Thyroid gland (tissue), 4 donors: ENCODE results near the gene CD8A.

Experiments
- POLR2A ChIP-seq, 2 donors: fragments of 450-650 bp; IDR thresholded peaks; one replicate each; pipeline ENCODE4 v1.6.1; 2017; ENCODE audit warnings: antibody characterized with exemption in 2 of 2, mild to moderate bottlenecking in 2 of 2, moderate library complexity in 1 of 2
- TF ChIP-seq, protein P1 (sequence below), 6 experiments: fragments of 200-600 bp in 3 of 6; fragments of 450-650 bp in 3 of 6; sonication (generic) in 3 of 6; IDR thresholded peaks; one replicate each; pipeline ENCODE4 v1.5.1; 2016 to 2019; ENCODE audit warnings: antibody characterized with exemption in 6 of 6, mild to moderate bottlenecking in 2 of 6, inconsistent platforms in 1 of 6, moderate library complexity in 1 of 6

DNA sequence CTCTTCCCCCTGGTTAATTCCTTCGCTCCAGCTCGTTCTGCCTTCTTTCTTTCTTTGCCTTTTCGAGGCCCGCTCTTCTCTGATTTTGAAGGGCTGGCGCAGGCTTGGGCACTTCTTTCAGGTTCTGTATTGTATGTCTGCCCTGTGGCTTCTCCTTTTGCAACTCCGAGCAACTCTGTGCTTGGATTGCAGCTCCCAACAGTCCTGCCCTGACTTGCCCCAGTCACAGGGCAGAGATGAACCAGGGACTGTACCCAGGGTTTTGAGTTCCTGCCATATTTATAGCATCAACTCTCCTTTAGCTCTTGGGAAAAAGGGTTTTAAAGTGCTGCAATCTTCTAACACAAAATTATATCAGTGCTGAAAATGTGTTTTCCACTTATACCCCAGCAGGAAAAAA is 31.1 kb upstream of the CD8A start:
- TF ChIP-seq, protein P1, sequence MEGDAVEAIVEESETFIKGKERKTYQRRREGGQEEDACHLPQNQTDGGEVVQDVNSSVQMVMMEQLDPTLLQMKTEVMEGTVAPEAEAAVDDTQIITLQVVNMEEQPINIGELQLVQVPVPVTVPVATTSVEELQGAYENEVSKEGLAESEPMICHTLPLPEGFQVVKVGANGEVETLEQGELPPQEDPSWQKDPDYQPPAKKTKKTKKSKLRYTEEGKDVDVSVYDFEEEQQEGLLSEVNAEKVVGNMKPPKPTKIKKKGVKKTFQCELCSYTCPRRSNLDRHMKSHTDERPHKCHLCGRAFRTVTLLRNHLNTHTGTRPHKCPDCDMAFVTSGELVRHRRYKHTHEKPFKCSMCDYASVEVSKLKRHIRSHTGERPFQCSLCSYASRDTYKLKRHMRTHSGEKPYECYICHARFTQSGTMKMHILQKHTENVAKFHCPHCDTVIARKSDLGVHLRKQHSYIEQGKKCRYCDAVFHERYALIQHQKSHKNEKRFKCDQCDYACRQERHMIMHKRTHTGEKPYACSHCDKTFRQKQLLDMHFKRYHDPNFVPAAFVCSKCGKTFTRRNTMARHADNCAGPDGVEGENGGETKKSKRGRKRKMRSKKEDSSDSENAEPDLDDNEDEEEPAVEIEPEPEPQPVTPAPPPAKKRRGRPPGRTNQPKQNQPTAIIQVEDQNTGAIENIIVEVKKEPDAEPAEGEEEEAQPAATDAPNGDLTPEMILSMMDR (IDR thresholded peaks at IDR 0.05): no peak
- no peak for TF ChIP-seq POLR2A (IDR thresholded peaks at IDR 0.05)
